ENCODE data around the gene PTPRG.

Gene PTPRG

GRCh38 chr3:62332835-62333244, 771.5 kb downstream of the PTPRG start:
- DNase-seq, result no peak

- no peak for DNase-seq
Observed at GRCh38 chr3:62335196-62335595, 773.8 kb downstream of the PTPRG start.

GRCh38 chr3:62343755-62344154, 782.4 kb downstream of the PTPRG start:
- no peak for DNase-seq
